ENCODE measurements around the gene PSD.
"Not testable (repeated sequence)": the region's sequence is repeated elsewhere in the genome, so short reads cannot be mapped to it uniquely, and the experiment has no call there.

Gene PSD

DNA sequence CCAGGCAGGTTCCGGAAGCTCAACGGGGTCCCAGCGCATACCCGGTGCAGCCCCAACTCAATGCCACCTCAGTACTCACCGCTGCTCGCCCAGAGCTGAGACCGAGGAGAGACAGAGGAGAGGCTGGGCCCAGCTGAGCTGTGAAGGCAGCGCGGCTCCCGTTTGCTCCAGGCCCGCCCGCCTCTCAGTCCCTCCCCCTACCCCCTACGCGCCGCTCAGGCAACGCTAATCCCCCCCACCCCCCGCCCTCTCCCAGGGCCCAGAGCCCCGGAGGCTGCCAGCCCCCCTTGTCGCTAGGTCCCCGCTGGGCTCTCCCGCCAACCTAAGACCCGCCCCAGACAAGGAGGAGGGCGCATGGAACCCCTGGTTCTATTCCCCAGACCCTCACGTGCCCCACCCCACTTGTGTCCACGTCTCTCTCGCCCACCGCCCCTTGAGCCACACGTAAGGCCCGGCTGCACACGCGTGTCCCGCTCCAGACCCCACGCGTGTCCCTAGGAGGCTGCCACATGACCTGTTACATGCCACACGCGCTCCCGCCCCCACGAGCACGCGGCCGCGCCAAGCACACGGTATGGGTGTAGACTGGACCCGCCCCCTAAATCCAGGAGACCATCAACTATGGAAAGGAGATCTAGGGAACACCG is at the start of gene PSD:
Gene PSD, minus strand, starts transcription at position 164 of the 647 bp plus-strand sequence. CDS start 1,747 bp downstream, outside the sequence.
- no peak for DNase-seq

DNA sequence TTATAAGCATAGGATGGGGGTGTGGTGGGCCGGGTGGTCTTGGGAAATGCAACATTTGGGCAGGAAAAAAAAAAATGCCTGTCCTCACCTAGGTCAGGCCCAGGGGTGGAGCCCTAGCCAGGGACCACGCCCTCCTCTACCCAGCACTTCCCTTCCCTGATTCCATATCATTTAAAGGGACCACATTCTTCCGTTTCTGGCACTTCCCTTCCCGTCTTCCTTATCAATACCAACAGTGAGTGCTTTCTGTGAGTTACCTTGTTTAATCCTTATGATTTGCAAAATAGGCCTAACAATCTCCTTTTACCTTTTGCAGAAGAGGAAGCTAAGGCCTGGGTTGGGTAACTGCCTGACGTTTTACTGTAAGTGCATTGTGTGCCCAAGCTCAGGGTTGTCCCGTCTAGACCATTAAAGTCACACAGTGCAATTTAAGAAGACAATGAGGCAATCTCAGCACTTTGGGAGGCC is 49.4 kb upstream of the PSD start:
- no peak for DNase-seq

DNA sequence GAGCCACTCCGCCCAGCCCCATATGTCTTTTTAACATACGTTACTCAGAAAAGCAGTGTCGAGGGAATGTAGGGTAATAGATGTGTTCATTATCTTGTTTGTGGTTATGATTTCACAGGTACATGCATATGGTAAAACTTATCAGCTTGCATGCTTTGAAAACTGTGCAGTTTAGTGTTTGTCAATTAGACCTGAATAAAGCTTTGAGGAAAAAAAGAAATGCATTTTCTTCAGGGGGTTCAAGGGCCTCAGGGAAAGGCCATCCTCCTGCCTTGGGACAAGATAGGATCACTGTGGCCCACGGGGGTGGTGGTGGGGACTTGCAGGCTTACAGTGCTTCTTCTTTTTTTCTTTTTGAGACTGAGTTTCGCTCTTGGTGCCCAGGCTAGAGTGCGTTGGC is 48.7 kb upstream of the PSD start:
- DNase-seq: no peak

DNA sequence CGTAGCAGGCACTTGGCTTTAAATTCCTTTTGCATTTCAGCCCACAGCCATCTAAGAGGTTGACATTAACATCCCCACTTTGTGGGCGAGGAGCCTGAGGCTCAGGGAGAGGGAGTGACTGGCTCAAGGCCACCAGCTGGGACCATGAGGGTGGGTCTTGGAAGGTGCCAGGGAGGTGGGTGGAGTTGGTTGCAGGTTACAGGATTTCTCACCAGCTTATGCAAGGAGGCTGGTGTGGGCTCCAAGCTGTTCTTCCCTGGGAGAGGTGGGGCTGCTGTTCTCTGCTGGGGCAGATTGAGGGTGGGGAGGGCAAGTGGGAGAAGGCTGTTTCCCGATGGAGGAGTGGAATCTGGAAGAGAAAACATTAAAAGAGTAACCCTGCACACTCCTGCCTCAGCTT is 46.9 kb upstream of the PSD start:
- DNase-seq: no peak

DNA sequence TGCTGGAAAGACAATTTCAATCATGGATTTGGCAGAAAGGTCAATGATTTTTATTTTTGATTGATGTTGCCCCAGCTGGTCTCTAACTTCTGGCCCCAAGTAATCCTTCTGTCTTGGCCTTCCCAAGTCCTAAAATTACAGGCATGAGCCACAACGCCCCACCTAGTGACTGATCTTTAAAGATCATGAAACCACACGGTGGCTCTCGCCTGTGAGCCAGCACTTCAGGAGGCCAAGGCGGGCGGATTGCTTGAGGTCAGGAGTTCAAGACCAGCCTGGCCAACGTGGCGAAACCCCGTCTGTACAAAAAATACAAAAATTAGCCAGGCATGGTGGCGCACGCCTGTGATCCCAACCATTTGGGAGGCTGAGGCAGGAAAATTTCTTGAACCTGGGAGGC is 45.4 kb upstream of the PSD start:
- DNase-seq: no peak

DNA sequence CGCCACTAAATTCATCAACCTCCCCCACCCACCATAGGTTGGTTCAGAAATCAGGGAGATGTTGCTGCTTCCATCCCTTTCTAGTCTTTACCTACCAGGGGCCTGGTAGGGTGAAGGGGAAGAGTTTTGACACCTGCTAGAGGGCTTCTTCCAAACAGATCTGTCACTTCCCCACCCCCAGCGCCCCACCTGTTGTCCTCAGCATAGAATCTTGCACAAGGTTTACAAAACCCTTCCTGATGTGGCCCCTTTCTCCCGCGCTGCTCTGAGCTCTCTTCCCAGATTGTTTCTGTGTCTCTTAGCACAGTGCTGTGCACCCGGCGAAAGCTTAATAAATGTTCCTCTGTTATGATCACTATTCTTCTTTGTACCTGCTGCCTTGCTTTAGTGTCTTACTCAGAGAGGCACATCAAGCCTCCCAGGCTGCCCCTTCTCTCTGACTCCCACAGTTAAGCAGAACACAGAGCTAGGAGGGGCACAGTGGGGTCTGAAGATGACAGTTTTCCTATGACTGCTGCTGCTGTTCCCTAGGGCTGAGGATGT is 44.0 kb upstream of the PSD start:
- DNase-seq: no peak

DNA sequence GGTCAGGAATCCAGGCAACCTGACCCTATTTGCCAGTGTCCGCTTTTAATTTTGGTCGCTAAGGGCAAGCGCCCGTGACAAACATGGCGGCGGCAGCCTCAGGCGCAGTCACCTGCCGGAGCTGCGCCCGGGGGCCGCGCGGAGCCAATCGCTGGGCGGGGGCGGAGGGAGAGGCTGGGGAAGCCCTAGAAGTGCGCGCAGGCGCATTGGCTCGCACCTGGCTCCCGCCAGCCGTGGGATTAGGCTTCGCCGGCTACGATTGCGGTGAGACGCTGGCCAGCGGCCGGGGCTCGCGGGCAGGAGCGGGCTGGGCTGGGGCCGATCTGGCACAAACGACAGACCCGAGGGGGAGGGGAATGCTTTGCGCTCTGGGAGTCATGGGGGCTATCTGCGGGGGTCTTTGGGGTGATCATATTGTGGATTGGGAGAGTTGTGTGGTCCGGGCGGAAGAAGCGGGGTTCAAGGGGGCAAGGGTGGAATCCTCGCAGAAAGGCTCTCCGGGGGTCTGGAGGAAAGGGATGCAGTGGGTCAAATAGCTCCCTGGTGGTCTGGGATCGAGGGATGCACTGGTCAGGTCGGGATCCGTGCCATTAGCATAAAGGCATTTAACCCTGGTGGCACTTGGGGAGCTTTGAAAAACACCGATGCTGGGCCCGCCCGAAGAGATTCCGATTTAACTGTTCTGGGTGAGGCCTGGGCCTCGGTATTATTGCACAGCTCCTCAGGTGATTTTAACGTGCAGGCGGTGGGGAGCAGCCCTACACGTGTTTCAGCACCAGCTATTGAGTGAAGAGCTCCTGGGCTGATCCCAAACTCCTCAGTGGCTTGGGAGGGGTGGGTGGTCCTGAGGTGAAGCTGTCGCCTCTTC is 42.8 kb upstream of the PSD start:
- DNase-seq: peak; percentile 91

DNA sequence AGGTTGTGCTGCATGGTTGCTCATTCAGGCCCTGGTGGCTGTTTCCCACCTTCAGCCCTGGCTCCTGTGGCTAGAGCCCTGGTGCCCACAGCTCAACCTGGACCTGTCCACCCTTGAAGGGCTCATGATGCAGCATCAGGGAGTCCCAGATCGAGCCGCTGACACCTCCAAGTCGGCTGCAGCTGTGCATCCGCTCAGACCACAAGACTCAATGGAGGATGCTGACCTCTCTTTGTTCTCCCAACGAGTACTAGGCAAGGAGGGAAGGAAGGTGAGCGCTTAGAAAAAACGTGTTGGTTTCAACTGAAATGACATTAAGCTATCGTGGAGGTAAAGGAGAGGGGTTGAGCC is 42.2 kb upstream of the PSD start:
- no peak for DNase-seq

DNA sequence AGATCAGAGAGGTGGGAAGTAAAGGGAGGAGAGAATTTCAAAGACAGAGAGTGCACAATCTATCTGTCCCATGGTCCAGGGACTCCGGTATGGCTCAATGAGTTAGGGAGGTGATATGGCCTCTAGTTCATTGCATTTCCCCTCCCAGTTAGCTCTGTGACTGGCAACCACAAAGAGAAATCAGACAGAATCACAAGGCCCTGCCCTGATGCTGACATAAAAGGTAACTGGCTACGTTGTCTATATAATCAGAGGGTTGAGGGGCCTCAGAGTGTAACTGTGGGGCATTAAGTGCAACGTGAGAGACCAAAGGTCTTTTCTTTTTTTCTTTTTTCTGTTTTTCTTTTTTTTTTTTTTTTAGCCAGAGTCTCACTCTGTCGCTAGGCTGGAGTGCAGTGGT is 40.1 kb upstream of the PSD start:
- DNase-seq: no peak

DNA sequence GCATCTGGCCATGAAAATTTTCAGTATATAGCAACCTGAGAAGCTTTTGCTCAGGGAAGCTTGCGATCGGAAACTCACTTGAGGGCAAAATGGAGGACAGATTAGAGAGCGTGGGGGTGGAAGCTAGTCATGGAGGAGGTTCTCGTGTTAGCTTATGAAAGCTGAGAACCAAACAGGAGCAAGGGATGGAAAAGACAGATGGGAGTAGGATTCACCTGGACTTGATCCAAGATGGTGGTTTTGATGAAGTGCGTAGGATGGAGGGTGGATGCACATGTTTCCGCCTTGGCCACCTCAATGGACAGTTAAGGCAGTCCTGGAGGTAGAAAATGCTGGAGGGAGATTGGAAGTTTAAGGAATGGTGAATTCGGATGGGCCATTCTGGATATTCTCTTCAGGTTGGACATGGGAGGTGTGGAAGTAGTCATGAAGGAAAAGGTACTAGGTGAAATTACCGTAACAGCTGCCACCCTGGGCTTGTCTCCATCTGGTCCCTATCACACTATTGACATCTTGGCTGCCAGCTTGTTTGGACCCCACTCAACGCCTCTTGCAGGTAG is 39.1 kb upstream of the PSD start:
- no peak for DNase-seq

DNA sequence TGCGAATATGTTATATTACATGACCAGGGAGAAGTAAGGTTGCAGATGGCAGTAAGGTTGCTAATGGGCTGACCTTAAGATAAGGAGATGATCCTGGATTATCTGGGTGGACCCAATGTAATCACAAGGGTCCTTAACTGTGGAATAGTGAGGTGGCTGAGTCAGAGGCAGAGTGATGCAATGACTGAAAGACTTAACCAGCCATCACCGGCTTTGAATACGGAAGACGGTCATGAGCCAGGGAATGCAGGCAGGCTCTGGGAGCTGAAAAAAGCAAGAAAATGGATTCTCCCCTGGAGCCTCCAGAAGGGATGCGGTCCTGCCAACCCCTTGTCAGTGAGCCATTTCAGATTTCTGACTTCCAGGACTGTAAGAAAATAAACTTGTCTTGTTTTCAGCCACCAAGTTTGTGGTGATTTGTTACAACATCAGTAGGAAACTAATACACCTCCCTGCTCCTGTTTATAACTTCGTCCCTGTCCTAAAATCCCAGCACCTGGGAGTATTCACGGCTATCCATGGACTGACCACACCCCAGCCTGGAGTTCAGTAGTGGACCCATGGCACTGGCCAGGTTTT is 37.4 kb upstream of the PSD start:
- DNase-seq: no peak

DNA sequence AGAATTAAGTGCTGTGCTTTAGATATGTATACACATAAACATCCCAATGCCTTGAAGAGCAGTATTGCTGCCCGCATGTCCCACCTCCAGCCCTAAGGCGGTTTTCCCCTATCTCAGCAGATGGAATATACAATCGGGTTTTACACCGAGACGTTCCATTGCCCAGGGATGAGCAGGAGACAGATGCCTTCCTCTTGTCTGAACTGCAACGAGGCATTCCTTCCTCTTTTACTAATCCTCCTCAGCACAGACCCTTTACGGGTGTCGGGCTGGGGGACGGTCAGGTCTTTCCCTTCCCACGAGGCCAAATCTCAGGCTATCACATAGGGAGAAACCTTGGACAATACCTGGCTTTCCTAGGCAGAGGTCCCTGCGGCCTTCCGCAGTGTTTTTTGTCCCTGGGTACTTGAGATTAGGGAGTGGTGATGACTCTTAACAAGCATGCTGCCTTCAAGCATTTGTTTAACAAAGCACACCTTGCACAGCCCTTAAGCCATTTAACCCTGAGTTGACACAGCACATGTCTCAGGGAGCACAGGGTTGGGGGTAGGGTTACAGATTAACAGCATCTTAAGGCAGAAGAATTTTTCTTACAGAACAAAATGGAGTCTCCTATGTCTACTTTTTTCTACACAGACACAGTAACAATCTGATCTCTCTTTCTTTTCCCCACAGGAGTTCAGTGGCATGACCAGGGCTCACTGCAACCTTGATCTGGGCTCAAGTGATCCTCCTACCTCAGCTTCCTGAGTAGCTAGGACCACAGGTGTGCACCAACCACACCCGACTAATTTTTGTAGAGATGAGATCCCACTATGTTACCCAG is 36.3 kb upstream of the PSD start:
- DNase-seq: not testable (repeated sequence)

DNA sequence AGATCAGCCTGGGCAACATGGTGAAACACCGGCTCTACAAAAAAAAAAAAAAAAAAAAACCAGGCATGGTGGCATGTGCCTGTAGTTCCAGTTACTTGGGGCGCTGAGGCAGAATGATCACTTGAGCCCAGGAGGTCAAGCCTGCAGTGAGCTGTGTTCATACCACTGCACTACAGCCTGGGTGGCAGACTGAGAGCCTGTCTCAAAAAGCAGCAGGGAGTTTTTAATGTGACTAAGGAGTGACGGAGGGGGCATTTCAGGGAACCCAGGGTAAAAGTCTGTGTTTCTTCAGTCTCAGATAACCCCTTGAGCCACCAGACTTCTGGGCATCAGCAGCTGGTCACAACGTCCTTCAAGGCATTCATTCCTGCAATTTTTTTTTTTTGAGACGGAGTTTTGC is 34.9 kb upstream of the PSD start:
- DNase-seq: no peak

DNA sequence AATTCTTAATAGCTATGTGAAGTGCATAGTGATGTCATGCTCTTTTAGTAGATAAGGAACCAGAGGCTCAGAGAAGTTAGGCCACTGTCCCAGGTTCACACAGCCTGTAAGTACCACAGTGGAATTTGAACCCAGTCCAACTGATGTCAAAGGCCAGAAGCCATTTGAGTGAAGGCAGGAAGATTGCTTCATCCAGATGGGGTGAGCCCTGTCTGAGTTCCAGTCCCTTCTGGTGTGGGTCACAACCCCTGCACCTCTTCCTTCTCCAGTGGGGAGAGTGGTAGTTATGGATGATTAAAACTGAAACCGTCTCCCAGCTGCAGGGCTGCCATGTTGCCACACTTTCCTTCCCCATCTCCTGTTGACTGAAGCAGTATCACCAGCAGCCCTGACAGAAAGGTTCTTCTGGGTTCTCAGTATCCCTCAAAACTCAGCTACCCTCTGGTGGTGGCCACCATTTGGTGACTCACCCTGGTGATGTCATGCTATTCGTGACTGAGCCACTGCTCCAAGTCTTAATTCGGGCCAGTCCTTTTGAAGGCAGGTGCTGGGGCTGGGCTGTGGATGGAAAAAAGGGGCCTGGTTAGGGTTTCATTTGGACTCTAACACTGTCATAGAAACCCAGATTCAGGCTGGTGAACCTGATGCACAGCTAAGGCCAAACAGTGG is 34.2 kb upstream of the PSD start:
- DNase-seq: no peak

DNA sequence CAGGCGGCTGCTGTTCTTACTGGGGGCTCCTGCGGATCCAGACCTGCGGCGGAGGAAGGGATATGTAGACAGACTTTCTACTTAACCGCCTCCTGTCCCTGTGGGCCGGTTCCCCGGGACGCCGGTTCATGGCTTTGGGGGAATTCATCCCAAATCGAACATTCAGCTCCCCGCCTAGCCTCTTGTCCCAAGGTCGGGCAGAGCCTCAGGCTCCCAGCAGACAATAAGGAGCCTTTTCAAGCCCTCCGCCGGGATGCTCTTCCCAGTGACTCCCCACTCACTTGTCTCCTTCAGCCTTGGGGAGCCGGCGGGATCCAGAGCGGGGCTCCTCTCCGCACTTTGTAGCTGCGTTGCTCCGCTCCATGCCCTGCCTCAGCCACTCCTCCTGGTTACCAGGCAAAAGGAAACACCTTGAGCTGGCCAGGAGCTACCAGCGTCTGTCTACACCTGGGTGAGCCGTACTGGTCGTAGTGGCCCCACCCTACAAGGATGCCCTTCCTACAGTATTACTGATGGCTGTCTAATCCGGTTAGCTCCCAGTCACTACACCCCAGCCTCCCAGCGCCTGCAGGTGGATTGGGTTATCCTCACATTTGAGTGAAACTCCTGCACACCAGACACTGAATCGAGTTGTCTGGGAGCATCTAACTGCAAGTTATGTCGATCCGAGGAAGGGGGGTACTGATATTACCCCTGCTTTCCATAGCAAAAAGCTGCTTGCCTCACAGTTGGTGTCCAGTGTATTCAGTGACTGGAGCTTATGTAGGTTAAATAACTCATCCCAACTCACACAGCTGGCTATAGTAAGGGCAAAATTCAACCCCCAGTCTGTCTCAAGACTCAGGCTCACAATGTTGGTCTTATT is 32.8 kb upstream of the PSD start, which contains the start of gene C10orf95:
Gene C10orf95, minus strand, starts transcription at position 439 of the 865 bp plus-strand sequence. CDS start 450 bp downstream, outside the sequence.
- DNase-seq: no peak

DNA sequence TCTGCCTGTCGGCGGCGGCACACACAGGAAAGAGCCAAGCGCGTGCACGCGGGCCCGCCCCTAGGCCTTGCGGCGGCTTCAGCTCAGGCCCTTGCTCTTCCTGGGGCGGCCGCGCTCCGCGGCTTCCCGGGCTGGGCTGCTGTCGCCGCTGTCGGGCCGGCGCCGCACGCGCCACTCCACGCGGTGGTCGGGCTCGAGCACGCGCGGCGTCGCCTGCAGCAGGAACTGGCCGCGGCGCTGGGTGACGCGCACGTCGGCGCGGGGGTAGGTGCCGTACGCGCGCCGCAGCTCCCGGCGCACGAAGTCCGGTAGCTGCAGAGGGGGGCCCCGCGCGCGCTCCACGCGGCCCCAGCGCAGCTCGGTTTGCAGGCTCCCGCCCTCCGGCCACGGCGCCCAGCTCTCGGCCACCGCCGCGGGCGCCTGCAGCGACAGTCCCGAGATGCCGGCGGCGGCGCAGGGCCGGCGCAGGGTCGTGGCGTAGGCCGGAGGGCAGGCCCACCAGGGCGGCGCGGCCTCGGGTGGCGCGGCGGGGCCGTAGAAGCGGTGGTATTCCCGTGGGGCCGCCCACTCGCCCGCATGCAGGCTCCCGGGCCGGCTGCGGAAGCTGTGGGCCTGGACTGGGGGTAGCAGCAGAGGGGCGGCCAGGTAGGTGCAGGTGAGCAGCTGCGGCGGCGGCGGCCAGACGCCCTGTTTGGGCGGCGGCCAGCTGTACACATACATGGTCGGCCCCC is 32.0 kb upstream of the PSD start:
- peak; percentile 86 for DNase-seq

DNA sequence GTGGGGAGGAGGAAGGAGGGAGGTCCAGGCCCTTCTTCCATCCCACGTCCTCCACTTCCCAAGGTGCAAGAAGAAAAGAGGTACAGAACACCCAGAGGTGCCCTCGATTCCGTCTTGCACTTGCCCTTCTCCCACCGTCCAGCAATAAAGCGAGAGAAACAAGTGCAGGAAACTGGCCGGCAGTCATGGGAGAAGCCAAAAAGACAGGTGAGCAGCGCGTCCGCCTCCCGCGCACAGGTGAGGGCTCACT is 31.5 kb upstream of the PSD start:
- DNase-seq: no peak

DNA sequence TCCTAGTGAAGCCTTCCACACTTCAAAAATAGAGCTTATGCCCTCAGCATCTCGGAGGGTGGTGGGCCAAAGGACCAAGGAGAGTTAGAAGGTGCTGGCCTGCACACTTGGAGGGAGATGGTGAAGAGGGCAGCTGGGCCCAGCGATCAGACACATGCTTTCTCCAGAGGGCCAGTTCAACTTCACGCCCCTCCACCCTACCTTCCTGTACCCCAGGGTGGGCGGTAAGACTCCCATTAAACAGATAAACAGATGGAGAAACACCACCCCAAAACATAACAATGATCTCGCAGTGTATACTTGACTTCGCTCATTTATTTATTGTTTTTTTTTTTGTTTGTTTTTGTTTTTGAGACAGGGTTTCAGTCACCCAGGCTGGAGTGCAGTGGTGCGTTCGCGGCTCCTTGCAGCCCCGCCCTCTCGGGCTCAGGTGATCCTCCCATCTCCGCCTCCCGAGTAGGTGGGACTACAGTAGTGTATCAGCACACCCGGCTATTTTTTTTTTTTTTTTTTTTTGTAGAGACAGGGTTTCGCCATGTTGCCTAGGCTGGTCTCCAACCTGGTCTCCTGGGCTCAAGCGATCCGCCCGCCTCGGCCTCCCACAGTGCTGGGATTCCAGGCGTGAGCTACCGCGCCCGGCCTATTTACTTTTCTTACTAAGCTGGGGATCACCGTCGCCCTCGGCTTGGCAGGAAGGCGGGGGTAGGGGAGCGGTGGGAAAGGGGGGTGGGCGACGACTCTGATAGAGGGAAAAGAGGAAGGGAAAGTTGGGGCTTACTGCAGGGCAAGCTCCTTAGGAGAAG is 30.9 kb upstream of the PSD start:
- peak; percentile 86 for DNase-seq

DNA sequence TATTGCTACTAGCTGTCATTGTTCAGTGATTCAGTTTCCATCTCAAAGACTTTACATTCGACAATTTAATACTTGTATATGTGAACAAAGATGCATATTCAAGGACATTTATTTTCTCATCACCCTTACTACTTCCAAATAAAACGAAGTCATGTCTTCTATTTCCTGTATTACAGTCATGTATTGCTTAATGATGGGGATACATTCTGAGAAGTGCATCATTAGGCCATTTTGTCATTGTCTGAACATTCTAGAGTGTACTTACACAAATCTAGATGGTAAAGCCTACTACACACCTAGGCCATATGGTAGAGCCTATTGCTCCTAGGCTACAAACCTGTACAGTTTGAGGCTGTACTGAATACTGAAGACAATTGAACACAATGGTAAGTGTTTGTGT is 26.3 kb upstream of the PSD start:
- no peak for DNase-seq

DNA sequence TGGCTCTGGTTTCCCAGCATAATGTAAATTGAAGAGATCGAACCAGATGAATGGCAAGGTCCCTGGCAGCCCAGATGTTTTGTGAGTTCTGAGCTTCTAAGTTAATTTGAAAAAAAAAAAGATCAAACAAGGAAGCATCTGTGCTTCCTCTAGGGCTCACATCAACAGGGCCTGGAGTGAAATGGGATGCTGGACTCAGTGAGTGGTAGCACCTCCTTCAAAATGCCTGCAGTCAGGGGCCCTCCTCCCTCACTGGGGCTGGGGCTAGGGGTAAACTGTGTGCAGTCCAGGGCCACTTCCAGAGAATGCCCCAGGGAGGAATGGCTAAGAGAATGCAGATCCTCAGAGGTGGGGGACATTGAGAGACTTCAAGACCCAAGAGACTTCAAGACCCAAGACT is 19.8 kb upstream of the PSD start:
- DNase-seq: no peak

All from activated gamma-delta T cell treated with Interleukin-2 at 50 U/mL for 16 hours (primary cell).